Measurements from ENCODE around the gene SGCD.

SGCD gene

DNA sequence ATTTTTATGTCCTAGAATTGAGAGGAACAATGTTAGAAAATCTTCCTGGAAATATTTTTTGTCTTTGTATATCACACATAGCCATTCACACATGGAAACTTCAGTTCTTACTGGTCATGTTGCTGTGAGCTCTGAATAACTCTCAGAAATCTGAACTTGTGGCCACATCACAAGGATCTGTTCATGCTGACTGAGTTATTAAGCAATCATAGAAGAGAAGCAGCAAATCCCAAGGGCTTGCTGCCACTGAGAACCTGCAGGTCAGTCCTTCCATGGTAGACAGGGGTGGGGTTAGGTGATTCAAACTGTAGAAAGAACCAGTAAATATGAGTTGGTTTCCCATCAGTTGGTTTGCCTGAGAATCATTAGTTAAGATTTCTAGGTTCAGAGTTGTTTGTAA is 27.6 kb downstream of the SGCD start:
- TF ChIP-seq ZNF565 (CRISPR knock-in tag; conservative IDR thresholded peaks at IDR 0.05; ENCODE audit: low read depth) (no peak), OSR1 (CRISPR knock-in tag; IDR thresholded peaks at IDR 0.05) (no peak), RARB (CRISPR knock-in tag; IDR thresholded peaks at IDR 0.05) (no peak), ARNTL (CRISPR knock-in tag; IDR thresholded peaks at IDR 0.05; ENCODE audit: borderline replicate concordance, low read depth) (no peak), SNAI2 (CRISPR knock-in tag; IDR thresholded peaks at IDR 0.05) (no peak), ZNF8 (CRISPR knock-in tag; IDR thresholded peaks at IDR 0.05) (no peak), ZFP30 (CRISPR knock-in tag; IDR thresholded peaks at IDR 0.05) (no peak), ZNF70 (CRISPR knock-in tag; IDR thresholded peaks at IDR 0.05) (no peak), ZFP3 (CRISPR knock-in tag; IDR thresholded peaks at IDR 0.05) (no peak), ESRRG (CRISPR knock-in tag; IDR thresholded peaks at IDR 0.05) (no peak), ISL1 (CRISPR knock-in tag; IDR thresholded peaks at IDR 0.05) (no peak), PPARA (CRISPR knock-in tag; IDR thresholded peaks at IDR 0.05; ENCODE audit: borderline replicate concordance) (no peak), GLIS3 (CRISPR knock-in tag; IDR thresholded peaks at IDR 0.05) (no peak)
- TF ChIP-seq, protein P1, sequence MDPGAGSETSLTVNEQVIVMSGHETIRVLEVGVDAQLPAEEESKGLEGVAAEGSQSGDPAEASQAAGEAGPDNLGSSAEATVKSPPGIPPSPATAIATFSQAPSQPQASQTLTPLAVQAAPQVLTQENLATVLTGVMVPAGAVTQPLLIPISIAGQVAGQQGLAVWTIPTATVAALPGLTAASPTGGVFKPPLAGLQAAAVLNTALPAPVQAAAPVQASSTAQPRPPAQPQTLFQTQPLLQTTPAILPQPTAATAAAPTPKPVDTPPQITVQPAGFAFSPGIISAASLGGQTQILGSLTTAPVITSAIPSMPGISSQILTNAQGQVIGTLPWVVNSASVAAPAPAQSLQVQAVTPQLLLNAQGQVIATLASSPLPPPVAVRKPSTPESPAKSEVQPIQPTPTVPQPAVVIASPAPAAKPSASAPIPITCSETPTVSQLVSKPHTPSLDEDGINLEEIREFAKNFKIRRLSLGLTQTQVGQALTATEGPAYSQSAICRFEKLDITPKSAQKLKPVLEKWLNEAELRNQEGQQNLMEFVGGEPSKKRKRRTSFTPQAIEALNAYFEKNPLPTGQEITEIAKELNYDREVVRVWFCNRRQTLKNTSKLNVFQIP (CRISPR knock-in tag; IDR thresholded peaks at IDR 0.05; ENCODE audit: borderline replicate concordance, low read depth), result no peak
- TF ChIP-seq, protein P2, sequence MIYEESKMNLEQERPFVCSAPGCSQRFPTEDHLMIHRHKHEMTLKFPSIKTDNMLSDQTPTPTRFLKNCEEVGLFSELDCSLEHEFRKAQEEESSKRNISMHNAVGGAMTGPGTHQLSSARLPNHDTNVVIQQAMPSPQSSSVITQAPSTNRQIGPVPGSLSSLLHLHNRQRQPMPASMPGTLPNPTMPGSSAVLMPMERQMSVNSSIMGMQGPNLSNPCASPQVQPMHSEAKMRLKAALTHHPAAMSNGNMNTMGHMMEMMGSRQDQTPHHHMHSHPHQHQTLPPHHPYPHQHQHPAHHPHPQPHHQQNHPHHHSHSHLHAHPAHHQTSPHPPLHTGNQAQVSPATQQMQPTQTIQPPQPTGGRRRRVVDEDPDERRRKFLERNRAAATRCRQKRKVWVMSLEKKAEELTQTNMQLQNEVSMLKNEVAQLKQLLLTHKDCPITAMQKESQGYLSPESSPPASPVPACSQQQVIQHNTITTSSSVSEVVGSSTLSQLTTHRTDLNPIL (CRISPR knock-in tag; IDR thresholded peaks at IDR 0.05; ENCODE audit: low read depth), result no peak
- TF ChIP-seq, protein P3, sequence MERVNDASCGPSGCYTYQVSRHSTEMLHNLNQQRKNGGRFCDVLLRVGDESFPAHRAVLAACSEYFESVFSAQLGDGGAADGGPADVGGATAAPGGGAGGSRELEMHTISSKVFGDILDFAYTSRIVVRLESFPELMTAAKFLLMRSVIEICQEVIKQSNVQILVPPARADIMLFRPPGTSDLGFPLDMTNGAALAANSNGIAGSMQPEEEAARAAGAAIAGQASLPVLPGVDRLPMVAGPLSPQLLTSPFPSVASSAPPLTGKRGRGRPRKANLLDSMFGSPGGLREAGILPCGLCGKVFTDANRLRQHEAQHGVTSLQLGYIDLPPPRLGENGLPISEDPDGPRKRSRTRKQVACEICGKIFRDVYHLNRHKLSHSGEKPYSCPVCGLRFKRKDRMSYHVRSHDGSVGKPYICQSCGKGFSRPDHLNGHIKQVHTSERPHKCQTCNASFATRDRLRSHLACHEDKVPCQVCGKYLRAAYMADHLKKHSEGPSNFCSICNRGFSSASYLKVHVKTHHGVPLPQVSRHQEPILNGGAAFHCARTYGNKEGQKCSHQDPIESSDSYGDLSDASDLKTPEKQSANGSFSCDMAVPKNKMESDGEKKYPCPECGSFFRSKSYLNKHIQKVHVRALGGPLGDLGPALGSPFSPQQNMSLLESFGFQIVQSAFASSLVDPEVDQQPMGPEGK (CRISPR knock-in tag; IDR thresholded peaks at IDR 0.05; ENCODE audit: borderline replicate concordance), result no peak
- ATAC-seq, result no peak

DNA sequence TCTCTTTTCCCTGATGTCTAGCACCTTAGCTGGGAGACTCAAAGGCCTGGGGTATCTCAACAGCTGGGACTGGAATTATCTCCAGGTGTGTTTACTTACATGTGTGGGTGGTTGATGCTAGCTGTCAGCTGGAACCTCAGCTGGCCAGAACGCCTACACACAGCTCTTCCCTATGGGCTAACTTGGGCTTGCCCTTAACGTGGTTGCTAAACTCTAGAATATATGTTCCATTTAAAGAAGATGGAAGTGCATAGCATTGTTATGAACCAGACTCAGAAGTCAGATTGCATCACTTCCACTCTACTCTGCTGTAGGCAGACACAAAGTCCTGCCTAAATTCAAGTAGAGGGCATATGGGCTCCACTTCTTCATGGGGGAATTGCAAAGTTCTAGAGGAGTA is 29.3 kb downstream of the SGCD start:
- TF ChIP-seq ZC3H10 (CRISPR knock-in tag; IDR thresholded peaks at IDR 0.05) (no peak), GLIS3 (CRISPR knock-in tag; IDR thresholded peaks at IDR 0.05) (no peak), TCF4 (CRISPR knock-in tag; IDR thresholded peaks at IDR 0.05; ENCODE audit: borderline replicate concordance) (no peak)
- TF ChIP-seq, protein P2 (CRISPR knock-in tag; IDR thresholded peaks at IDR 0.05; ENCODE audit: low read depth), result no peak
- TF ChIP-seq, protein P4, sequence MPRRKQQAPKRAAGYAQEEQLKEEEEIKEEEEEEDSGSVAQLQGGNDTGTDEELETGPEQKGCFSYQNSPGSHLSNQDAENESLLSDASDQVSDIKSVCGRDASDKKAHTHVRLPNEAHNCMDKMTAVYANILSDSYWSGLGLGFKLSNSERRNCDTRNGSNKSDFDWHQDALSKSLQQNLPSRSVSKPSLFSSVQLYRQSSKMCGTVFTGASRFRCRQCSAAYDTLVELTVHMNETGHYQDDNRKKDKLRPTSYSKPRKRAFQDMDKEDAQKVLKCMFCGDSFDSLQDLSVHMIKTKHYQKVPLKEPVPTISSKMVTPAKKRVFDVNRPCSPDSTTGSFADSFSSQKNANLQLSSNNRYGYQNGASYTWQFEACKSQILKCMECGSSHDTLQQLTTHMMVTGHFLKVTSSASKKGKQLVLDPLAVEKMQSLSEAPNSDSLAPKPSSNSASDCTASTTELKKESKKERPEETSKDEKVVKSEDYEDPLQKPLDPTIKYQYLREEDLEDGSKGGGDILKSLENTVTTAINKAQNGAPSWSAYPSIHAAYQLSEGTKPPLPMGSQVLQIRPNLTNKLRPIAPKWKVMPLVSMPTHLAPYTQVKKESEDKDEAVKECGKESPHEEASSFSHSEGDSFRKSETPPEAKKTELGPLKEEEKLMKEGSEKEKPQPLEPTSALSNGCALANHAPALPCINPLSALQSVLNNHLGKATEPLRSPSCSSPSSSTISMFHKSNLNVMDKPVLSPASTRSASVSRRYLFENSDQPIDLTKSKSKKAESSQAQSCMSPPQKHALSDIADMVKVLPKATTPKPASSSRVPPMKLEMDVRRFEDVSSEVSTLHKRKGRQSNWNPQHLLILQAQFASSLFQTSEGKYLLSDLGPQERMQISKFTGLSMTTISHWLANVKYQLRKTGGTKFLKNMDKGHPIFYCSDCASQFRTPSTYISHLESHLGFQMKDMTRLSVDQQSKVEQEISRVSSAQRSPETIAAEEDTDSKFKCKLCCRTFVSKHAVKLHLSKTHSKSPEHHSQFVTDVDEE (CRISPR knock-in tag; IDR thresholded peaks at IDR 0.05), result no peak
- ATAC-seq, result no peak

DNA sequence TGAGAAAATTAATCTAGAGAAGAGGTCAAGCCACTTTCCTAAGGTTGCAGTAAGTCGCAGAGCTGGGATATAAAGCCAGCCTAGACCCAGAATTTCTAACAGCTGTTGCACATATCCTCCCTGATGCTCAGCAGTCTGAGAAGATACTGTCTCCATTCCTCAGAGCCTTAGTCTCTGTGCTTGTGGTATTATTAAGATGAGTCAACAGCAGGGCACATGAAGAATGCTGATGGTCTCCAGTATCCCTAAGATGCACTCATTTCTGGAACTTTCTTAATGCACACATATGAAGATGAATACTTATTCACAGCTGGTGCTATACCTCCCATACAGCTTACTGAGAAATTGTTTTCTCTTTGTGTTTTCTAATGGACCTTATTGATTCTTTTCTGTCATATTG is 32.5 kb downstream of the SGCD start:
- ATAC-seq, result peak; percentile 80
- TF ChIP-seq TCF4 (CRISPR knock-in tag; IDR thresholded peaks at IDR 0.05; ENCODE audit: borderline replicate concordance) (no peak), ZFP3 (CRISPR knock-in tag; IDR thresholded peaks at IDR 0.05) (no peak), PPARA (CRISPR knock-in tag; IDR thresholded peaks at IDR 0.05; ENCODE audit: borderline replicate concordance) (no peak)
- TF ChIP-seq, protein P3 (CRISPR knock-in tag; IDR thresholded peaks at IDR 0.05; ENCODE audit: borderline replicate concordance), result no peak
